ENCODE data around the gene PAX9. TPM values are rescaled to one million over a fixed set of nuclear protein-coding genes. Genes with fewer than 3 reads are reported as not detected.

PAX9 gene
- total RNA-seq, 1 donor = not detected

GRCh38 chr14:36664322-36665193 is 2.9 kb downstream of the PAX9 start:
- no peak overlapping the region for H3K4me3 ChIP-seq (ENCODE audit: low read depth, low read length)
- TF ChIP-seq CTCF (IDR thresholded peaks at IDR 0.05; ENCODE audit: insufficient read depth, low read depth, low read length) = no peak
- no peak for DNase-seq (ENCODE audit: low read depth)

- no peak overlapping the region for H3K4me3 ChIP-seq (ENCODE audit: low read depth, low read length)
- TF ChIP-seq CTCF (IDR thresholded peaks at IDR 0.05; ENCODE audit: insufficient read depth, low read depth, low read length) = no peak
- DNase-seq (ENCODE audit: low read depth) = no peak
These were observed 4.3 kb downstream of the PAX9 start for GRCh38 chr14:36665887-36666415.

GRCh38 chr14:36666416-36667206 is 5.0 kb downstream of the PAX9 start:
- no peak overlapping the region for H3K4me3 ChIP-seq (ENCODE audit: low read depth, low read length)
- TF ChIP-seq CTCF (IDR thresholded peaks at IDR 0.05; ENCODE audit: insufficient read depth, low read depth, low read length) = no peak
- DNase-seq (ENCODE audit: low read depth) = no peak

- DNase-seq (ENCODE audit: low read depth) = no peak
- TF ChIP-seq CTCF (IDR thresholded peaks at IDR 0.05; ENCODE audit: insufficient read depth, low read depth, low read length) = no peak
These were observed 6.0 kb downstream of the PAX9 start for GRCh38 chr14:36667679-36668078.

GRCh38 chr14:36671149-36671548 is 9.5 kb downstream of the PAX9 start:
- H3K4me3 ChIP-seq (ENCODE audit: low read depth, low read length) = no peak overlapping the region
- TF ChIP-seq CTCF (IDR thresholded peaks at IDR 0.05; ENCODE audit: insufficient read depth, low read depth, low read length) = no peak
- DNase-seq (ENCODE audit: low read depth) = no peak

More at GRCh38 chr14:36667679-36668078, 6.0 kb downstream of the PAX9 start:
- H3K4me3 ChIP-seq (ENCODE audit: low read depth, low read length) = no peak overlapping the region

- H3K4me3 ChIP-seq (ENCODE audit: low read depth, low read length) = no peak overlapping the region
- TF ChIP-seq CTCF (IDR thresholded peaks at IDR 0.05; ENCODE audit: insufficient read depth, low read depth, low read length) = no peak
- no peak for DNase-seq (ENCODE audit: low read depth)
These were observed 10.4 kb downstream of the PAX9 start for GRCh38 chr14:36672095-36672494.

Measured in fibroblast of villous mesenchyme (primary cell).